GM12873 (cell line): ENCODE data around the gene MAPK10.

Experiments
- CTCF ChIP-seq: IDR thresholded peaks from 2 replicates; pipeline ENCODE4 v1.5.1; 2012; ENCODE audit warnings: low read depth, mild to moderate bottlenecking, moderate library complexity, low read length, control low read depth; ENCODE audit not compliant: insufficient read depth; ENCODE audit errors: missing control alignments

MAPK10 gene

GRCh38 chr4:86048426-86048825, 311.4 kb downstream of the MAPK10 start:
- no peak for TF ChIP-seq CTCF

GRCh38 chr4:86044593-86044985, 315.3 kb downstream of the MAPK10 start:
- TF ChIP-seq CTCF, result no peak

GRCh38 chr4:86043755-86044592, 315.9 kb downstream of the MAPK10 start:
- TF ChIP-seq CTCF, result peak; percentile 55

GRCh38 chr4:86038037-86038436, 321.8 kb downstream of the MAPK10 start:
- TF ChIP-seq CTCF, result no peak

GRCh38 chr4:86036736-86037135, 323.1 kb downstream of the MAPK10 start:
- TF ChIP-seq CTCF, result no peak

GRCh38 chr4:86035688-86036087, 324.2 kb downstream of the MAPK10 start:
- TF ChIP-seq CTCF, result no peak

- no peak for TF ChIP-seq CTCF
These were observed 325.2 kb downstream of the MAPK10 start for GRCh38 chr4:86034616-86035015.
